KG1 (cell line): ENCODE data around the gene PRDM16.
A peak's percentile ranks its signal among the peaks of the same experiment; 100 is the strongest.

Source experiments
- DNase-seq: peaks from one replicate; lab custom pipeline; 2025; lab: John Stamatoyannopoulos, UW

PRDM16 gene

GRCh38 chr1:3183411-3183810, 114.4 kb downstream of the PRDM16 start:
- peak; percentile 49 for DNase-seq

- no peak for DNase-seq
Measured at GRCh38 chr1:3183813-3184212, 114.8 kb downstream of the PRDM16 start.

GRCh38 chr1:3184666-3185065, 115.7 kb downstream of the PRDM16 start:
- DNase-seq, result no peak

- DNase-seq, result no peak
Measured at GRCh38 chr1:3185896-3186525, 117.0 kb downstream of the PRDM16 start.

GRCh38 chr1:3186526-3186921, 117.5 kb downstream of the PRDM16 start:
- DNase-seq, result no peak

GRCh38 chr1:3187415-3188149, 118.6 kb downstream of the PRDM16 start:
- DNase-seq, result no peak

- no peak for DNase-seq
Measured at GRCh38 chr1:3188150-3188971, 119.4 kb downstream of the PRDM16 start.

GRCh38 chr1:3190256-3191041, 121.4 kb downstream of the PRDM16 start:
- DNase-seq, result no peak

- DNase-seq, result no peak
Measured at GRCh38 chr1:3192361-3192760, 123.4 kb downstream of the PRDM16 start.

- DNase-seq, result no peak
Measured at GRCh38 chr1:3192825-3193224, 123.8 kb downstream of the PRDM16 start.

- no peak for DNase-seq
Measured at GRCh38 chr1:3193811-3194210, 124.8 kb downstream of the PRDM16 start.

- DNase-seq, result no peak
Measured at GRCh38 chr1:3194760-3195479, 125.9 kb downstream of the PRDM16 start.

GRCh38 chr1:3195480-3195815, 126.4 kb downstream of the PRDM16 start:
- DNase-seq, result no peak

- no peak for DNase-seq
Measured at GRCh38 chr1:3195966-3196515, 127.0 kb downstream of the PRDM16 start.

- no peak for DNase-seq
Measured at GRCh38 chr1:3196577-3197245, 127.7 kb downstream of the PRDM16 start.

- DNase-seq, result no peak
Measured at GRCh38 chr1:3197781-3198316, 128.8 kb downstream of the PRDM16 start.

- DNase-seq, result no peak
Measured at GRCh38 chr1:3198371-3199271, 129.6 kb downstream of the PRDM16 start.

- DNase-seq, result no peak
Measured at GRCh38 chr1:3204725-3205124, 135.7 kb downstream of the PRDM16 start.

GRCh38 chr1:3205815-3206214, 136.8 kb downstream of the PRDM16 start:
- no peak for DNase-seq
